Lung (tissue), 12 donors: ENCODE results near the gene PLEKHA3. TPM values are rescaled to one million over a fixed set of nuclear protein-coding genes. Genes with fewer than 3 reads are reported as not detected.

Source experiments
- ATAC-seq: fragments of 200-7000 bp; cut with Tn5 transposase; one replicate; pipeline ENCODE4 v1.9.1; 2020; ENCODE audit warnings: moderate number of reproducible peaks; ENCODE audit not compliant: insufficient read depth, low FRiP score
- DNase-seq, 3 donors: peaks; one replicate each; pipeline ENCODE4 v3.0.0-alpha.2; 2013 to 2017
- H3K27ac ChIP-seq, 2 donors: one replicate each; pipeline ENCODE4 v1.5.1; 2013; ENCODE audit warnings: mild to moderate bottlenecking in 2 of 2, moderate library complexity in 2 of 2, control low read depth in 1 of 2, inconsistent platforms in 1 of 2, low read depth in 1 of 2, low read length in 1 of 2
- H3K27me3 ChIP-seq, 3 donors: one replicate each; pipeline ENCODE4 v1.5.1; 2013; ENCODE audit warnings: low read length in 2 of 3; ENCODE audit not compliant: control insufficient read depth in 3 of 3, insufficient read depth in 3 of 3
- H3K36me3 ChIP-seq, 4 donors: one replicate each; pipeline ENCODE4 v1.5.1; 2013; ENCODE audit warnings: low read length in 4 of 4, mild to moderate bottlenecking in 1 of 4, moderate library complexity in 1 of 4; ENCODE audit not compliant: control insufficient read depth in 4 of 4, insufficient read depth in 4 of 4
- H3K4me1 ChIP-seq, 5 donors: one replicate each; pipeline ENCODE4 v1.5.1; 2013; ENCODE audit warnings: low read length in 5 of 5, mild to moderate bottlenecking in 2 of 5, moderate library complexity in 1 of 5; ENCODE audit not compliant: control insufficient read depth in 5 of 5, insufficient read depth in 5 of 5
- H3K4me3 ChIP-seq: one replicate; pipeline ENCODE4 v1.5.1; 2013; ENCODE audit warnings: mild to moderate bottlenecking, control low read depth, moderate library complexity
- H3K9ac ChIP-seq, 2 donors: one replicate each; pipeline ENCODE4 v1.5.1; 2013; ENCODE audit warnings: low read length in 2 of 2, control low read depth in 1 of 2; ENCODE audit not compliant: insufficient read depth in 1 of 2
- H3K9me3 ChIP-seq, 4 donors: one replicate each; pipeline ENCODE4 v1.5.1; 2013; ENCODE audit warnings: low read length in 3 of 4, mild to moderate bottlenecking in 1 of 4, moderate library complexity in 1 of 4; ENCODE audit not compliant: control insufficient read depth in 4 of 4, insufficient read depth in 3 of 4
- WGBS, 2 donors: extraction: QIAGEN DNeasy Blood & Tissue Kit; methylation state at CpG; one replicate each; pipeline ENCODE4 v1.1.7; 2013; 5-methylcytosine and 5-hydroxymethylcytosine counted together
- polyA plus RNA-seq, 2 donors: library from polyadenylated mRNA; stranded (reverse); fragments of 200-250 nt; gene quantifications; one replicate each; pipeline ENCODE4 v1.2.1, GENCODE V29; 2013
- total RNA-seq, 2 donors: library from RNA; depleted of rRNA in 1 of 2; stranded (reverse); fragments of >200 nt in 1 of 2; gene quantifications; one replicate each; pipeline ENCODE4 v1.2.1, GENCODE V29; 2014 to 2021
- TF ChIP-seq, protein P1 (sequence below): IDR thresholded peaks from 2 replicates; pipeline ENCODE4 v1.5.1; 2012; ENCODE audit warnings: mild to moderate bottlenecking; ENCODE audit errors: control extremely low read depth, extremely low read depth
- donor health status: control.
- donor health status: control.
- donor health status: Bipolar disorder and iron deficiency.
- donor health status: healthy.
- donor health status: DM: yes; HTN: yes; CAD: no.

The PLEKHA3 gene
- total and polyA plus RNA-seq, 4 donors = 2.8 to 23.7 (median 12.3) TPM

- Histone ChIP-seq H3K27me3 (no peaks in the 10 kb centered on the region), H3K9ac (no peak overlapping the region), H3K4me1 (no peaks in the 10 kb centered on the region), H3K9me3 (peaks cover 0 to 2% (median 0%) of the 10 kb centered on the region in 4 donors), H3K36me3 (peaks cover 13 to 69% (median 31%) of the 10 kb centered on the region in 4 donors), H3K4me3 (no peak overlapping the region), H3K27ac (no peak overlapping the region)
- whole genome bisulfite sequencing, 2 donors = 95 to 97% methylated on average over 5 of the region's 5 CpGs
- DNase-seq (no peak), ATAC-seq (no peak)
- TF ChIP-seq, protein P1, sequence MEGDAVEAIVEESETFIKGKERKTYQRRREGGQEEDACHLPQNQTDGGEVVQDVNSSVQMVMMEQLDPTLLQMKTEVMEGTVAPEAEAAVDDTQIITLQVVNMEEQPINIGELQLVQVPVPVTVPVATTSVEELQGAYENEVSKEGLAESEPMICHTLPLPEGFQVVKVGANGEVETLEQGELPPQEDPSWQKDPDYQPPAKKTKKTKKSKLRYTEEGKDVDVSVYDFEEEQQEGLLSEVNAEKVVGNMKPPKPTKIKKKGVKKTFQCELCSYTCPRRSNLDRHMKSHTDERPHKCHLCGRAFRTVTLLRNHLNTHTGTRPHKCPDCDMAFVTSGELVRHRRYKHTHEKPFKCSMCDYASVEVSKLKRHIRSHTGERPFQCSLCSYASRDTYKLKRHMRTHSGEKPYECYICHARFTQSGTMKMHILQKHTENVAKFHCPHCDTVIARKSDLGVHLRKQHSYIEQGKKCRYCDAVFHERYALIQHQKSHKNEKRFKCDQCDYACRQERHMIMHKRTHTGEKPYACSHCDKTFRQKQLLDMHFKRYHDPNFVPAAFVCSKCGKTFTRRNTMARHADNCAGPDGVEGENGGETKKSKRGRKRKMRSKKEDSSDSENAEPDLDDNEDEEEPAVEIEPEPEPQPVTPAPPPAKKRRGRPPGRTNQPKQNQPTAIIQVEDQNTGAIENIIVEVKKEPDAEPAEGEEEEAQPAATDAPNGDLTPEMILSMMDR = no peak
Measured at GRCh38 chr2:178542569-178542968, 62.3 kb downstream of the PLEKHA3 start.

- no peaks in the 10 kb centered on the region for H3K27me3 ChIP-seq
- 97 to 99% methylated on average over 2 of the region's 2 CpGs for WGBS, 2 donors
- H3K4me3 ChIP-seq = no peak overlapping the region
- no peaks in the 10 kb centered on the region for H3K4me1 ChIP-seq
- no peak for DNase-seq
- no peak for ATAC-seq
- no peak overlapping the region for H3K9ac ChIP-seq
- H3K9me3 ChIP-seq = no peaks in the 10 kb centered on the region
- peaks cover 3 to 68% (median 16%) of the 10 kb centered on the region in 4 donors for H3K36me3 ChIP-seq
- no peak overlapping the region for H3K27ac ChIP-seq
- TF ChIP-seq, protein P1 = no peak
Measured at GRCh38 chr2:178550352-178550751, 70.1 kb downstream of the PLEKHA3 start.

- H3K27me3 ChIP-seq = no peaks in the 10 kb centered on the region
- no peak overlapping the region for H3K27ac ChIP-seq
- no peak overlapping the region for H3K4me3 ChIP-seq
- ATAC-seq = no peak
- no peak overlapping the region for H3K9ac ChIP-seq
- peaks cover 2 to 65% (median 12%) of the 10 kb centered on the region in 4 donors for H3K36me3 ChIP-seq
- H3K4me1 ChIP-seq = no peaks in the 10 kb centered on the region
- DNase-seq = no peak
- TF ChIP-seq, protein P1 = no peak
- 90 to 92% methylated on average over 2 of the region's 2 CpGs for WGBS, 2 donors
- H3K9me3 ChIP-seq = no peaks in the 10 kb centered on the region
Measured at GRCh38 chr2:178553047-178553446, 72.8 kb downstream of the PLEKHA3 start.

Other genes with a start within 250 kb of the PLEKHA3 start
- gene PRKRA, start 29.3 kb upstream of the PLEKHA3 start, total RNA-seq = 10 to 100 TPM; 41.0 to 68.5 TPM
- gene PRKRA, start 29.3 kb upstream of the PLEKHA3 start, polyA plus RNA-seq = 10 to 100 TPM; 26.8 to 46.3 TPM
- 1 to 10 TPM; 4.0 to 5.0 TPM for gene PJVK, start 29.1 kb upstream of the PLEKHA3 start, total RNA-seq
- gene PJVK, start 29.1 kb upstream of the PLEKHA3 start, polyA plus RNA-seq = 1 to 10 TPM in 1 of 2 donors, under 1 TPM in 1; 0.82 to 5.7 TPM
- 10 to 100 TPM in 1 of 2 donors, 1 to 10 TPM in 1; 7.7 to 53.3 TPM for gene FKBP7, start 1.9 kb upstream of the PLEKHA3 start, total RNA-seq
- gene FKBP7, start 1.9 kb upstream of the PLEKHA3 start, polyA plus RNA-seq = 1 to 10 TPM; 6.6 to 7.7 TPM